Cardiac muscle cell (in vitro differentiated cells and primary cell): ENCODE measurements around the gene CACNB3. TPM values are rescaled to one million over a fixed set of nuclear protein-coding genes. Genes with fewer than 3 reads are reported as not detected.

Experiments
- DNase-seq, 2 donors: peaks; one replicate each; pipeline versions ENCODE4 v3.0.0 to v3.0.0-alpha.2; 2010 to 2017; ENCODE audit warnings: low read depth in 1 of 2, low spot score in 1 of 2
- H3K27ac ChIP-seq: fragments of 200-600 bp; sonication (generic); 2 replicates; pipeline ENCODE4 v1.5.1; 2016
- H3K27me3 ChIP-seq: fragments of 200-600 bp; sonication (generic); 2 replicates; pipeline ENCODE4 v1.6.0; 2016; ENCODE audit warnings: control low read depth
- H3K36me3 ChIP-seq: fragments of 200-600 bp; sonication (generic); 2 replicates; pipeline ENCODE4 v1.5.1; 2016; ENCODE audit warnings: control low read depth
- H3K4me1 ChIP-seq: fragments of 200-600 bp; sonication (generic); 2 replicates; pipeline ENCODE4 v1.8.1; 2017; ENCODE audit warnings: low read depth, mild to moderate bottlenecking, mixed run types
- H3K4me3 ChIP-seq: fragments of 200-600 bp; sonication (generic); 2 replicates; pipeline ENCODE4 v1.5.1; 2016; ENCODE audit warnings: mild to moderate bottlenecking
- H3K9me3 ChIP-seq: fragments of 200-600 bp; sonication (generic); 2 replicates; pipeline ENCODE4 v1.5.1; 2017; ENCODE audit warnings: low read depth, mild to moderate bottlenecking, control low read depth
- CTCF ChIP-seq: IDR thresholded peaks from 2 replicates; pipeline ENCODE4 v1.5.1; 2012; ENCODE audit warnings: low read depth, mild to moderate bottlenecking, low read length
- polyA plus RNA-seq: library from polyadenylated mRNA; unstranded; fragments of >200 nt; fragmentation: Nextera tagmentation; extraction: Ambion mirVana; gene quantifications from 2 replicates; pipeline ENCODE4 v1.2.1, GENCODE V29; 2016
- total RNA-seq: library from RNA; depleted of rRNA; stranded (reverse); fragments of >200 nt; gene quantifications from 2 replicates; pipeline ENCODE4 v1.2.3, GENCODE V29; 2016

The CACNB3 gene
- total and polyA plus RNA-seq, 2 experiments from 2014 or later: 20.0 to 21.9 TPM

GRCh38 chr12:48862760-48863159 is 44.5 kb downstream of the CACNB3 start:
- TF ChIP-seq CTCF: no peak
- Histone ChIP-seq H3K36me3 (no peaks in the 10 kb centered on the region), H3K4me3 (no peak overlapping the region), H3K27ac (no peak overlapping the region), H3K4me1 (no peaks in the 10 kb centered on the region), H3K27me3 (peaks cover 4% of the 10 kb centered on the region), H3K9me3 (no peaks in the 10 kb centered on the region)
- no peak for DNase-seq

GRCh38 chr12:48863291-48863690 is 45.0 kb downstream of the CACNB3 start:
- Histone ChIP-seq H3K4me3 (no peak overlapping the region), H3K9me3 (no peaks in the 10 kb centered on the region), H3K4me1 (no peaks in the 10 kb centered on the region), H3K36me3 (no peaks in the 10 kb centered on the region), H3K27me3 (peaks cover 4% of the 10 kb centered on the region), H3K27ac (no peak overlapping the region)
- no peak for DNase-seq
- no peak for TF ChIP-seq CTCF

GRCh38 chr12:48865281-48866051 is 47.2 kb downstream of the CACNB3 start, which contains the start of gene RND1:
Gene RND1, minus strand, starts transcription at chr12:48865870. Its CDS starts 103 bp downstream, at chr12:48865767.
- peak; percentile 27 for TF ChIP-seq CTCF
- Histone ChIP-seq H3K4me3 (peak within 1 kb of the TSS; percentile 49), H3K9me3 (no peaks in the 10 kb centered on the region), H3K27me3 (peaks cover 4% of the 10 kb centered on the region), H3K27ac (no peak within 1 kb of the TSS), H3K36me3 (no peaks in the 10 kb centered on the region), H3K4me1 (no peaks in the 10 kb centered on the region)
- DNase-seq: peak; percentile 92 to 93

- no peak overlapping the region for H3K27ac ChIP-seq
Observed at GRCh38 chr12:48866052-48866711, 47.9 kb downstream of the CACNB3 start.

GRCh38 chr12:48868451-48868850 is 50.2 kb downstream of the CACNB3 start:
- no peaks in the 10 kb centered on the region for H3K36me3 ChIP-seq
- no peaks in the 10 kb centered on the region for H3K9me3 ChIP-seq
- peak in 1 of 2 donors; percentile 60 for DNase-seq
- H3K4me3 ChIP-seq: no peak overlapping the region
- peaks cover 4% of the 10 kb centered on the region for H3K27me3 ChIP-seq
- TF ChIP-seq CTCF: no peak
- H3K27ac ChIP-seq: peak overlapping the region; percentile 60
- no peaks in the 10 kb centered on the region for H3K4me1 ChIP-seq

More at GRCh38 chr12:48866052-48866711, 47.9 kb downstream of the CACNB3 start:
- TF ChIP-seq CTCF: peak; percentile 1
- peaks cover 4% of the 10 kb centered on the region for H3K27me3 ChIP-seq
- no peak for DNase-seq
- no peaks in the 10 kb centered on the region for H3K36me3 ChIP-seq
- H3K4me3 ChIP-seq: peak overlapping the region; percentile 49
- H3K9me3 ChIP-seq: no peaks in the 10 kb centered on the region
- no peaks in the 10 kb centered on the region for H3K4me1 ChIP-seq
